GM21619 (cell line): ENCODE results near the gene UBE2O.

Experiments used
- ATAC-seq: cut with Tn5 transposase; IDR thresholded peaks from one replicate; pipeline ENCODE4 v1.9.1; 2021; ENCODE audit not compliant: unreplicated experiment

UBE2O gene

DNA sequence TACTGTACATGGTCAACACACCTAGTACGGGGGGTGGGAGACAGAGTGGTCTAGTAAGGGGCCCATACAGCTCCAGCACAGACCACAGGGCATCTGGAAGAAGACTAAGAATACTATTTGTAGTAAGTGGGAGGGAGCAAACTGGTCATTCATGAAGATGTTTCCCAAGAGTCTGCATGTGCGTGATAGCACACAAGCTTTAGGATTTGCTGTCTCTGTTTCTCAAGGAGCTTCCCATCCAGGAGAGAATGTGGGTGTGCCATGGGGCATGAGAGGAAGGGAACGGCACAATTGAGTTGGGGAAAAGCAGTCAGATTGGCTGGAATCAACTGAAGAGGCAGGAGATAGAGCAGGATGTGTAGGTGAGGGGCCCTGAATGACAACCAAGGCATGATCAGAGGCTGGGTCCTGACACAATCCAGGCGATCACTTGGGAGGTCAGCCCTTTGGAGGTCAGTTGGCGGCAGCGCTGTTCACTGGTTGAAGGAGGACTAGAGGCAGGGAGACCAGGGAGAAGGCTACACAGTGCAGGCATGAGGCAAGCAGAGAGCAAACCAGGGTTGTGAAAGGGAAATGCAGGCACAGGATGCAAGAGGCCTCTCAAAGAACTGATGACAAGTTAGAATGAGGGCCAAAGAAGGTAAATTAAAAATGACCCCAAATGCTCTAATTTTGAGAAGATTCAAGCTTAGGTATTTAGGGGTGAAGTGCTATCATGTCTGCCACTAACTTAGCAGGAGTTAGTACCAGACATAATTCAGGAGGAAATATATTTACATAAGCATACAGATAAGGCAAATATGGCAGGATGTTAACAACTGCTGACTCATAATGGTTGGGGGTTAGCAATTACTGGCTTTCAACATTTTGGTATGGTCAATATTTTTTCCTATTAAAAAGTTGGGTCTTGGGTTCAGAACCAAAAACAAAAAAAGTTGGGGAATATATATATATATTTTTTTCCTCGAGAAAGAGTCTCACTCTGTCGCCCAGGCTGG, 10.3 kb downstream of the UBE2O start:
- no peak for ATAC-seq

DNA sequence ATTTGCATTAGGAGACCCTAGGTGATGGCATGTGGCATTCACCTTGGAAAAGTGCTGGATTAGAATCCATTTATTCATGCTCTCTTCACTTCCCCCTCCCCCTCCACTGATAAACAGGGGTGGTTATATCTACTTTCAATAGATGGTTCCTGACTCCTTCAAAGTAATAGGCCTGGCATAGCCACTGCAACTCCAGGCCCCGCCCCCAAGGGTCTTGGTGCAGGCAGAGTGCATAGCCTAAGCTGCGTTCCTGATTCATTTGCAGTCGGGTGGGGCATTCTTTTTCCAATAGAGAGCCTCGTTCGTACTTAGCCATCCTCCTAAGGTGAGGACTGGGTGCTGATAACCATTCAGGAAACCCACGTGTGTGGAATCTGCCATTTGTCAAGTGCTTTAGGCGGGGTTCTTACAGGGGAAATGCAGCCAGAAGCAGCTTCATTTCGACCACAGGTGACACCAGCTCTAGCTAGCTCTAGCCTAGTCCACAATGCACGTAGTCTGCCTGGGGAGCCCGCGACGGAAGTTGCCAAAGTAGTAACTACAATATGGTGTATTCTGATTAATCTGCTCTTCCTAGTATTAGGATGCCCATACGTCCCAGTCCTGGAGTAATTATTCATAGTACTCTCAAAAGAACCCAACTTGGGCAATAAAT, 11.1 kb downstream of the UBE2O start:
- no peak for ATAC-seq

DNA sequence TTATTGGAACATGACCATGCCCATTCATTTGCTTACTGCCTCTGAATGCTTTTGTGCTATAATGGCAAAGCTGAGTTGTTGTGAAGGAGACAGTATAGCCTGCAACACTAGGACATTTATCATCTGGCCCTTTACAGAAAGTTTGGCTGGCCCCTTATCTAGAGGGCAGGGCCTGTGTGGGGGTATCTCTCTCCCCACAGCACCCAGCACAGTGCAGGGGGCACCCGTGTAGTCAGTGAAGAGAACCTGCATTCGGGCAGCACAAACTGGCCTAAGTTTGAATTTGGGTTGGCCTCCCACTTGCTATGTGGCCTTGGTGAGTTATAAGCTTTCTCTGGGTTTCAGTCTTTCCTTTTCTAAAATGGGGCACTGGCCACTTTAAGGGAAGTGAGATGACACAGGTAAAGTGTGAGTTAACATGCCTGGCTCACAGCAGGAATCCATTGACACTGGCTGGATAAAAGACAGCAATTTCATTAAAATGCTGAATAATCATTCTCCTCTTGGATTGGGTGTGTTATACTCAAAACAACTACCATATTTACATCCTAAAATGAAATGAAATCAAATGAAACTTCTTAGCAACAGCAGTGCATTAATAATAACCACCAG, 12.1 kb downstream of the UBE2O start:
- no peak for ATAC-seq

DNA sequence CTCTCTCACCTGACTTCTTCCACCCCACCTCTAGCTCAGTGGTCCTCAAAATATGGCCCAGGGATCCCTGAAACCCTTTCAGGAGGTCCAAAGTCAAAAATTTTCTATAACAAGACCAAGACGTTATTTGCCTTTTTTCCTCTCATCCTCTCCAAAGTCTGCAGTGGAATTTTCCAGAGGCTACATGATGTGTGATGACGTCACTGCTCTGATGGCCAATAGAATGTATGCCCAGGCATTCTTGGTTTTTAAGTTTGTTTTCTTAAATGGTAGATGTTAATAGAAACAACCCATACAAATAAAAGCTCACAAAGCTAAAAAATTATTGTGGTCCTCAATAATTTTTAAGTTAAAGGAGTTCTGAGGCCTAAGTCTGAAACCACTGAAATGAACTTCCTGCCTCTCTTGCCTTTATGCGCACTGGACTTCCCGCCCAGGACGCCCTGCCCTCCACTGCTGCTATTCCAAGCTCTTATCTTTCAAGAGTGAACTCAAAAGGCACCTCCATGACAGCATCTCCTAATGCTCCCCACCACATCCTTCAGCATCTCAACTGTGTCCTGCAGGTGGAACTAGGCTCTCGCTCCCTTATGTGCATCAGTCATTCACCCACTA, 13.5 kb downstream of the UBE2O start:
- ATAC-seq = no peak

DNA sequence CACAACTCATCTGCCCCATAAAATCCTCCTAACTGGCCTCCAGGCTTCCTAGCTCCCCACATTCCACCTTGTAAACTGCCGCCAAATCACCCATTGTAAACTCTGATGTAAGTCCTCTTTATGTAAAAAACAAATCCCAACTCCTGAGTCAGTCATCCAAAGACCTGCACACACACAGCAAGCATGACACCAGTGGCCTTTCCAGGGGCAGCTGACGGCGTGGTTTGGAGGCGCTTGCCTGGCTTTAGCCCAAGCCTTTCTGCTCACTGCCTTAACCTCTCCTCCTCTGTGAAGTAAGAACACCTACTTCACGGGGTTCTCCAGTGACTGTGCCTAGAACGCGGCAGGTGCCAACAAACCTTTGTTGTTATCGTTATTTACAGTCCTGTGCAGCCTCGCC, 14.0 kb downstream of the UBE2O start:
- ATAC-seq = no peak

DNA sequence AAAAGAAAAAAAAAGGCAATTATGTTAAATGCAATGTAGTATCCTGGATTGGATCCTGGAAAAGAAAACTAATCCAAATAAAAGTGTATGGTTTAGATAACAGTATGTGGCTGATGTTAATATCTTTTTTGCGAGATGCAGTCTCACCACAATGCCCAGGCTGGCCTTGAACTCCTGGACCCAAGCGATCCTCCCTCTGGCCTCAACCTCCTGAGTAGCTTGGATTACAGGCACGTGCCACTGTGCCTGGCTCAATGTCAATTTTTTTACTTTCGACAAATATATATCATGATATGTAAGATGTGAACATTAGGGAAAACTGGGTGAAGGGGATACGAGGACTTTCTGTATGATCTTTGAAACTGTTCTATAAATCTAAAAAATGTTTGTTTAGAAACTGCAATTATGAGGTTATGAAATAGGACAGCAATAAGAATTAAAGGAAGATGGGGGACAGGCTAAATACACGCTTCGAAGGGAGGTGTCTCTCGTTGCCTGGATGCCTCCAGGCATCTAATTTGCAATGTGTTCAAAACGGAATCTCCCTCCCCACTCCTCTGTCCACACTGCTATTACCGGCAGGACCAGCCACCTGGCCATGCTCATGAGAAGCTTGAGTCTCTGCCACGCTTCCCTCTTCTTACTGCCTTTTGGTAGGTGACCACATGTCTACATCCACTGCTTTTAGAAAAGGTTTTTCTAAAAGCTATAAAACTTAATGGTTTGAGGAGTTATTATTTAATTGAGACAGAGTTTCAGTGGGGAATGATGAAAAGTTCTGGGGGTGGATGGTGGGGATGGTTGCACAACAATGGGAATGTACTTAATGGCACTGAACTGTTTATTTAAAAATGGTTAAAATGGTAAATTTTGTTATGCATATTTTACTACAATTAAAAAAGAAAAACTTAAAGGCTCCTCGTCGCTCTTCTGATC, 15.2 kb downstream of the UBE2O start:
- ATAC-seq = no peak

DNA sequence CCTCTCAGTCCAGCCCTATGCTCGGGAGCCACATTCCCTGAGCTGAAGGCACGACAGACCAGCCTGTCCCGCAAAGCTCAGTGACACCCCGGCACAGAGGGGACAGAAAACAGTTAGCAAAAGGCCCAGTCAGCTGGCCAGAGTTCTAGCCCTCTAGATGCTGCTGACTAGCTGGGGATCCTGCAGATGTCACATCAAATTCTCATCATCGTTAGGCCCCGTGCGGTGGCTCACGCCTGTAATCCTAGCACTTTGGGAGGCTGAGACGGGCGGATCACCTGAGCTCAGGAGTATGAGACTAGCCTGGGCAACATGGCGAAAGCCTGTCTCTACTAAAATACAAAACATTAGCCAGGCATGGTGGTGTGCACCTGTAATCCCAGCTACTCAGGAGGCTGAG, 17.2 kb downstream of the UBE2O start:
- ATAC-seq = no peak

DNA sequence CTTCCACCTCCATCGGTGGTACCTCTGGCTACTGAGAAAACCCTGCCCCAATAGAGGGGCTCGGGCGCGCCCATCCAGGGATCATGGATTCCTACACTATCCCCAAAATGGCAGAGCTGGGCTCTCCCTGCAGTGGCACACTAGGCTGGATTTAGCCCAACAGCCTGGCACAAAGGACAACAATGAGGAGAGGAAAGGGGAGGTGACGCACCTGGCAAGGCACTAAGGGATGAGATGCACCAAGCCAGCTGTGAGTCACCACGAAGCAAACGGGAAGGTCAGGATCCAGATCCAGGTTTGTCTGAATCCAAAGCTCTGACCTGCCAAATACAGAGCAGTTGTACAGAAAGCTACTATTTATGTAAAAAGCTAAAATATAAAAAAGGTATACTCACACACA, 18.1 kb downstream of the UBE2O start:
- ATAC-seq = no peak

DNA sequence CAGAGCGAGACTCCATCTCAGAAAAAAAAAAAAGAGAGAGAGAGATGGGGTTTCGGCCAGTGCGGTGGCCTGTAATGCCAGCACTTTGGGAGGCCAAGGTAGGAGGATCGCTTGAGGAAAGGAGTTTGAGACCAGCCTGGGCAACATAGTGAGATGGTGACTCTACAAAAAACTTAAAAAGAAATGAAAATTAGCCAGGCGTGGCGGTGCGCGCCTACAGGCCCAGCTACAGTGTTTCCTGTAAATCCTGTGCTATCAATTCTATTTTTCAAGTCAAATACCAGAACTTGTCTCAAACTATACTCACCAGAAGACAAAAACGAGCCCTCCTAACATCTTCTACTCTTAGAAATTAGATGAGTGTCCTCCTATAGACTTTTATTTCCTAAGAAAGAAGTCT, 19.3 kb downstream of the UBE2O start:
- ATAC-seq = no peak

DNA sequence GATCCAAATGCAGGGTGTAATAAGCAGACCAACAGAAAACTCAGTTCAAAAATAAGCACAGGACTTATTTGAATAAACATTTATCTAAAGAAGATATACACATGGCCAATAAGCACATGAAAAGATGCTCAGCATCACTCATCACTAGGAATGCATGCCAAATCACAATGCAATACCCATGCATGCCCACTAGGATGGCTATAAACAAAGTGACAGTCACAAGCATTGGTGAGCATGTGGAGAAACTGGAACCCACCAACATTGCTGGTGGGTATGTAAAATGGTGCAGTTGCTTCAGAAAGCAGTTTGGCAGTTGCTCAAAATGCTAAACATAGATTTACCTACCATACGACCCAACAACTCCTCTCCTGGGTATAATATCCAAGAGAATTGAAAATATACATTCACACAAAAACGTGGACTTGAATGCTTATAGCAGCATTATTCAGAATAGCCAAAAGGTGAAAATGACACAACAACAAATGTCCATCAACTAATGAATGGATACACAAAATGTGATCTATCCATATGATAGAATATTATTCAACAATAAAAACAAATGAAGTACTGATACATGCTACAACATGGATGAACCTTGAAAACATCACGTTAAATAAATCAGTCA, 20.1 kb downstream of the UBE2O start:
- ATAC-seq = no peak

DNA sequence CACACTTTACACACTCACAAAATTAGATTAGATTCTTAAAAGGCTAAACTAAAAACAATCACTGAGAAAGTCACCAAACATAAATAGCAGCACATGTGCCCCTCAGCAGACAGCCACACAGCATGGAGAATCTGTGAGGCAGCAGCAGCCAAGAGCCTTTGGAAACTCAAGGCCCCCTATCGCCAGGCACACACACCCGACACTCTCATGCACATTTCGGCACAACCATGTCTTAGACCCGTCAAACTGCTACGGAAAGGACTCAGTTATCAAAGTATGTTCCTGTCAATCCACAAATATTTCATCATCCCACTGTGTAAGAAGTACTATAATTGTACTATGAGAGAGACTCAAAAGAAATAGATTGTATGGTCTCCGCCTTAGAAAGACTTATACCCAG, 20.9 kb downstream of the UBE2O start:
- ATAC-seq = no peak

DNA sequence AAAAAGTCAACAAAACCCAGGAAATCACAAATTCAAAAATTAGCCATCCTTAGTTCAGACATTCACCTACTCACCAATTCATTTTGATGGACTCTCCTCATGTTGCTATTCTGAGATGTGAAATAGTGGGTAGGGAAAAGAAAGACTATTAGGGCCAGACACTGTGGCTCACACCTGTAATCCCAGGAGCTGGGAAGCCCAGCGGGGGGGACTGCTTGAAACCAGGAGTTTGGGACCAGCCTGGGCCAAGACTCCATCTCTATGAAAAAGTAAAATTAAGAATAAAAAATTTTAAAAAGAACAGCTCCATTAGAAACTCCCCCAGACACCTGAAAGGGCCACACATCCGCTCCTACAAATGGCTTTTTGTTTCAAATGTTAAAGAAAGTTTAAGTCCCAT, 21.4 kb downstream of the UBE2O start:
- ATAC-seq = no peak

DNA sequence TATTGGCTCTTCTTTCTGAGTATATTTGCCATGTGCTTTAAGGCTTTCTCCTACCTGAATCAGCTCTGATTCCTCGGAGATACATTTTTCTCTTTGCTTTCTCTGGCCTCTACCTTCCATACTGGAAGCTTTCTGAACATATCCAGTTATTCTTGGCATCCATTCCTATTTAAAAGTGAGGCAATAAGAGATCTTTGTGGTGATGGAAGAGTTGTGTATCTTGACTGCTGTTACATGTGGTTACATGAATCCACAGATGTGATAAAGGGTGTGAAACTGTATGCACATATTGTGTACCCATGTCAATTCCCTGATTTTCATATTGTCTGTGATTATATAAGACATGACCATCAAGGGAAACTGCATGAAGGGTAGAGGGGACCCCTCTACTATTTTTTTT, 24.4 kb downstream of the UBE2O start:
- ATAC-seq = no peak

DNA sequence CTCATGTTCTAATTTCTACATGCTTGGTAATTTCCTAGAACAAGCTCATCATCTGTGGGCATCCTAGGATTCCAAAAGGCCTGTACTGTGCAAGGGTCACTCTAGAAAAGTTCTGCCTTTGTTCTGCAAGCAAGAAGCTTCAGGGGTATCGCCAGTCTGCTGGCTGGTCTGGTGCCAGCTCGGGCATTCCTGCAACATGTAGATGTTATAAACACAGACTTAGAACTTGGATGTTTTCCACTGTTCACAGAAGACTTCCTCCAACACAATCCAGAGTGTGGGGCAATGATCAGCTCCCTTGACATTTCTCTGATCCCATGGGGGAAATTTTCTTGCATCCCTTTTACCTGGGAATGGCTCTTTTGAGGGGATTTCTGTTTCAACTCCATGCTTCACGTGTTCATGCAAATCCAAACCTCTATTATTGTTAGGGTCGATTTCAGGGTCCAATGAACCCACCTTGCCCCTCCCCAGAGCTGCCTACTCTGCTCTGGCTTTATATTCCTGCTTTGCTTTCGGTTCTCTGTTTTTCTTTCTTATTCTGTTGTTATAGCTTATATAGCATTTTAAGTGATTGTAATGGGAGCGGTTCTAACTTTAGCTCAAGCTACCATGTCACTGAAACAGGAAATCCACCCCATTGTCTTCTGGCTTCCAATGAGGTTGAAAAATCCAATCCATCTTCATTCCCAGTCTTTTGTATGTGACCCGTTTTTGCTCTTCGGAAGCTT, 25.3 kb downstream of the UBE2O start:
- ATAC-seq = no peak

DNA sequence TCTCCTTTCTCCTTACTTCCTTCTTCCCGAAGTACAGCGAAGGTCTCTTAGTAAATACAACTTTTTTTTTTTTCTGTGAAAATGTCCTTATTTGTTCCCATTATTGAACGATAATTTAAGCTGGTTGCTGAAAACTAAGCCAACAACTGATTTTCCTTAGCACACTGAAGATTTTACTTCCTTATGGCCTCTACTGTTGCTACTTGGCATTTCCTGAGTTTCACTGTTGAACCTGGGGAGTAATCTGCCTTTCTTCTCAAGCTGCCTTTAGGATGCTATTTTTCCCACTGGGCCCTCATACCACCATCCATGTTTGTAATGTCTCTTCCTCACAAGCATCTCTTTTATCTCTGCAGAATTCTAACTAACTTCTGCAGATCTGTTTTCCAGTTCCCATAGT, 26.1 kb downstream of the UBE2O start:
- ATAC-seq = no peak

DNA sequence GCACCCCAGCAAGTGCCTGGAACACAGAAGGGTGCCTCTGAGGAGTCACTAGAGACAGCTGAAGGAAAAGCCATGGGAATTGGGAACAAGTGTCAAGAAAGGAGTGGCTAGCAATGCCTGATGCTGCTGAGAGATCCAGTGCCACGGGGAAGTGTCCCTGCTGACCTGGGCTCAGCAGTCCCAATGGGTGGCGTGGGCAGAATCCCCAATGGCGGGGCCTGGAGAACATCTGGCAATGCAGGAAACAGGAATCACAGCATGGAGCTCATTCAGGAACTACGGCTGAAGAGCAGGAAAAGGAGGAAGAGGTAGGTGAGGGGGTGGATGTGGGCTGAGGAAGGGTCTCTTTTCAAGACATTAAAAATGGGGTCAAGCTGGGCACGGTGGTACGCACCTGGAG, 30.1 kb downstream of the UBE2O start:
- ATAC-seq = no peak

DNA sequence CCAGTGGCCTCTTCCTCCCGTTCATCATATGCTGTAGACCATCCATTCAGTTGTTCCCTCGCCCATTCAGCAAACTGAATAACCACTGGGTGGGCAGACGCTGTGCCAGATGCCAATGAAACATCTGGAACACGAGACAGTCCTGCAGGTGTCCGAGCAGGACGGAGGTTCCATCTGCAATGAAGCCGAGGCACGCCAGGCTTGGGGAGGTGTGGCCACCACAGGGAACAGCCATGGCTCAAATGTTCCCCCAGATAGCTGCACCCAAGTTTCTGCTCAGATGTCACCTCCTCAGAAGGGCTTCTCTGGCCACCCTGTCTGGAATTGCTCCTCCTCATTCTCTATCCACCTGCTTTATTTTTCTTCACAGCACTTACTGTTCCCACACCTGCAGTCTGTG, 30.5 kb downstream of the UBE2O start:
- ATAC-seq = no peak

DNA sequence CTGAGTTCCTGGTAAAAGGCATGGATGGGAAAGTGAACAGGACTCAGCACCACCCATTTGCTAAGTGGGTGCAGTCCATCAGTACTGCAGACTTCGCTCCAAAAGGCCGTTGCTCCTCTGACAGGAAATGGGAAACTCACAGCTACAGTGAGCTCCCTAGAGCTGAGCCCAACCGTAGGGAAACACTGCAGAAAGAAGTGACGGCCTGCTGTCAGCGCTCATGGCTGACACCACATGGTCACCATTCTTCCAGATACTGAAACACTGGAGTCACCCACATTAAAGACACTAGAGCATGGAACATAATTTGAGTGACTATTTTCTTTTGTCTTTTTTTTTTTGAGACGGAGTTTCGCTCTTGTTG, 31.9 kb downstream of the UBE2O start:
- ATAC-seq = no peak

DNA sequence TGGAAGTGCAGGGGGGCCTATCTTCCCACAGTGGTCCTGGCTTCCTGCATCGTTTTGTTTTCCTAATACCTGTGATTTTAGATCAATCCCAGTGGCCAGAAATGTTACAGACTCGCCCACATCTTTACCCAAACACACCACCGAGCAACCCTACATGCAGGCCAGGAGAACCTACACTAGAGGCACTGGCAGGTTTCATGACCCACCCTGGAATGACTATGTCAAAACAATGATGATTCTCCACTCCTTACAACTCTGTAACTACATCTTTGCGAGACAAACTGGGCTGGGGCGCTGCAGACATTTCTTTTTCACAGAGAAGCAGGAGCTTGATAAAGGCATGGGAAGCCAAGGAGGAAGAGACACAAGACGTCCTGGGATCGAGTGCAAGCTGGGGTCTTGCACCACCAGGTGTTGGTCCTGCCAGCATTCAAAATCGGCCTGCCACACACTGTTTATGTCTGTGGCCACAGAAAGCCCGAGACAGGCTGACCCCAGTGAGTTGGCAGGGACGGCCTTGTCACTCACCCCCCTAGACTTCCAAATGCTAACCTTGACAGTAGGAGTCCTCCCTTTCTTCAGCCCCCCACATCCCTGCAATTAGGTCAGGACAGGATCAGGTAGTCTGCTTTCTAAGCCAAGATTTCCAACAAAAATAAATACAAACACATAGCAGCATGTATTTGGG, 32.5 kb downstream of the UBE2O start:
- no peak for ATAC-seq
